ENCODE data around the gene NKAIN2. TPM values are rescaled to one million over a fixed set of nuclear protein-coding genes. Genes with fewer than 3 reads are reported as not detected.

NKAIN2 gene
- total RNA-seq, 4 donors from 2014 or later: 0.31 to 0.58 (median 0.39) TPM; not detected in 1

- in situ Hi-C loops (cut with MboI; ENCODE audit: low sequenced_read_pairs in 4 of 4) (no loop called here), intact Hi-C loops (cut with DNase I; ENCODE audit: low total_unique reads) (no loop called here)
- Histone ChIP-seq H3K27ac (no peak overlapping the region), H3K4me3 (no peak overlapping the region), H3K9me3 (no peaks in the 10 kb centered on the region), H3K36me3 (no peaks in the 10 kb centered on the region), H3K4me1 (peaks cover 0 to 7% of the 10 kb centered on the region in 2 donors), H3K27me3 (no peaks in the 10 kb centered on the region)
- ATAC-seq: no peak
- DNase-seq: no peak
- no peak for TF ChIP-seq CTCF (IDR thresholded peaks at IDR 0.05 in 4 of 5, conservative IDR thresholded peaks at IDR 0.05 in 1 of 5)
Measured at GRCh38 chr6:124479991-124480430, 676.3 kb downstream of the NKAIN2 start.

GRCh38 chr6:124482071-124482491 lies 678.4 kb downstream of the NKAIN2 start:
- Histone ChIP-seq H3K27me3 (no peaks in the 10 kb centered on the region), H3K9me3 (no peaks in the 10 kb centered on the region), H3K27ac (no peak overlapping the region), H3K4me1 (peaks cover 0 to 7% of the 10 kb centered on the region in 2 donors), H3K4me3 (no peak overlapping the region), H3K36me3 (no peaks in the 10 kb centered on the region)
- no peak for ATAC-seq
- TF ChIP-seq CTCF (IDR thresholded peaks at IDR 0.05 in 4 of 5, conservative IDR thresholded peaks at IDR 0.05 in 1 of 5): no peak
- TF ChIP-seq POLR2A (IDR thresholded peaks at IDR 0.05): no peak
- in situ Hi-C loops (cut with MboI; ENCODE audit: low sequenced_read_pairs in 4 of 4): no loop called here
- DNase-seq: no peak
- intact Hi-C loops (cut with DNase I; ENCODE audit: low total_unique reads): no loop called here

- DNase-seq: no peak
- H3K4me3 ChIP-seq: no peak overlapping the region
- no peaks in the 10 kb centered on the region for H3K27me3 ChIP-seq
- H3K27ac ChIP-seq: no peak overlapping the region
- H3K4me1 ChIP-seq: no peaks in the 10 kb centered on the region
- TF ChIP-seq CTCF (IDR thresholded peaks at IDR 0.05 in 4 of 5, conservative IDR thresholded peaks at IDR 0.05 in 1 of 5) (no peak), POLR2A (IDR thresholded peaks at IDR 0.05) (no peak)
- in situ Hi-C loops (cut with MboI; ENCODE audit: low sequenced_read_pairs in 4 of 4): no loop called here
- intact Hi-C loops (cut with DNase I; ENCODE audit: low total_unique reads): no loop called here
- no peak for ATAC-seq
- no peaks in the 10 kb centered on the region for H3K9me3 ChIP-seq
- no peaks in the 10 kb centered on the region for H3K36me3 ChIP-seq
Measured at GRCh38 chr6:124487623-124488431, 684.2 kb downstream of the NKAIN2 start.

- no peak for DNase-seq
- no peak for TF ChIP-seq POLR2A (IDR thresholded peaks at IDR 0.05)
- TF ChIP-seq CTCF (IDR thresholded peaks at IDR 0.05 in 4 of 5, conservative IDR thresholded peaks at IDR 0.05 in 1 of 5): no peak
- no peaks in the 10 kb centered on the region for H3K27me3 ChIP-seq
- in situ Hi-C loops (cut with MboI; ENCODE audit: low sequenced_read_pairs in 4 of 4): no loop called here
- no peaks in the 10 kb centered on the region for H3K4me1 ChIP-seq
- no peaks in the 10 kb centered on the region for H3K36me3 ChIP-seq
- intact Hi-C loops (cut with DNase I; ENCODE audit: low total_unique reads): no loop called here
- ATAC-seq: no peak
- no peaks in the 10 kb centered on the region for H3K9me3 ChIP-seq
- H3K4me3 ChIP-seq: no peak overlapping the region
- H3K27ac ChIP-seq: no peak overlapping the region
Measured at GRCh38 chr6:124490122-124490521, 686.5 kb downstream of the NKAIN2 start.
